Esophagus muscularis mucosa (tissue), 4 donors: Measurements from ENCODE around the gene GPR152.

Experiments
- CTCF ChIP-seq, 3 experiments: fragments of 200-600 bp in 2 of 3; fragments of 450-650 bp in 1 of 3; sonication (generic) in 2 of 3; IDR thresholded peaks; one replicate each; pipeline ENCODE4 v1.5.1; 2017 to 2019; ENCODE audit warnings: antibody characterized with exemption in 3 of 3, mild to moderate bottlenecking in 2 of 3, moderate library complexity in 1 of 3
- EP300 ChIP-seq: sonication (generic); formaldehyde crosslinking; IDR thresholded peaks from one replicate; pipeline ENCODE4 v1.6.1; 2017; ENCODE audit warnings: antibody characterized with exemption
- POLR2A ChIP-seq: fragments of 450-650 bp; IDR thresholded peaks from one replicate; pipeline ENCODE4 v1.6.1; 2017; ENCODE audit warnings: antibody characterized with exemption, moderate library complexity, mild to moderate bottlenecking, low read depth
- POLR2AphosphoS5 ChIP-seq, 2 donors: sonication (generic); formaldehyde crosslinking; IDR thresholded peaks; one replicate each; pipeline ENCODE4 v1.6.1; 2017; ENCODE audit warnings: antibody characterized with exemption in 2 of 2

GRCh38 chr11:67490727-67491065 is 38.2 kb upstream of the GPR152 start:
- TF ChIP-seq CTCF (IDR thresholded peaks at IDR 0.05) (no peak), POLR2AphosphoS5 (IDR thresholded peaks at IDR 0.05) (no peak), POLR2A (no peak), EP300 (no peak)
